SU-DHL-6 (cell line): Measurements from ENCODE around the gene LSP1.

ENCODE experiments used
- H2AFZ ChIP-seq: fragments of 200-600 bp; sonication (generic); 2 replicates; pipeline ENCODE4 v1.6.1; 2014; ENCODE audit warnings: low read depth, mild to moderate bottlenecking, moderate library complexity, mixed read lengths, antibody characterized with exemption, low read length; ENCODE audit not compliant: severe bottlenecking
- H3F3A ChIP-seq: fragments of 200-600 bp; shearing (Covaris generic); 2 replicates; pipeline ENCODE4 v1.6.0; 2016; ENCODE audit warnings: antibody characterized with exemption, mild to moderate bottlenecking; ENCODE audit not compliant: insufficient read depth
- H3K27ac ChIP-seq: fragments of 200-600 bp; sonication (generic); 2 replicates; pipeline ENCODE4 v1.5.1; 2016; ENCODE audit warnings: low read depth, mild to moderate bottlenecking, low read length, moderate library complexity, mixed read lengths
- H3K27me3 ChIP-seq: fragments of 200-600 bp; sonication (generic), shearing (Covaris generic); 2 replicates; pipeline ENCODE4 v1.6.0; 2014; ENCODE audit warnings: mild to moderate bottlenecking, low read length
- H3K36me3 ChIP-seq: fragments of 200-600 bp; sonication (generic); 2 replicates; pipeline ENCODE4 v1.6.1; 2014; ENCODE audit warnings: mild to moderate bottlenecking, low read length, mixed read lengths
- H3K4me2 ChIP-seq: fragments of 300-600, 200-600 bp; shearing (Covaris generic), sonication (generic); 2 replicates; pipeline ENCODE4 v1.6.0; 2014; ENCODE audit warnings: low read length, low read depth, mild to moderate bottlenecking; ENCODE audit not compliant: poor library complexity, severe bottlenecking
- H3K4me3 ChIP-seq: fragments of 200-600 bp; sonication (generic); 2 replicates; pipeline ENCODE4 v1.5.1; 2014; ENCODE audit warnings: antibody characterized with exemption, low read length, mild to moderate bottlenecking, mixed read lengths; ENCODE audit not compliant: insufficient read depth, poor library complexity, severe bottlenecking
- H3K79me2 ChIP-seq: fragments of 200-600 bp; sonication (generic); 2 replicates; pipeline ENCODE4 v1.6.1; 2014; ENCODE audit warnings: mild to moderate bottlenecking, low read length, moderate library complexity; ENCODE audit not compliant: insufficient read depth
- H3K9ac ChIP-seq: fragments of 200-600 bp; sonication (generic); 2 replicates; pipeline ENCODE4 v1.7.0; 2014; ENCODE audit warnings: mild to moderate bottlenecking, low read length
- H3K9me2 ChIP-seq: fragments of 200-600 bp; sonication (generic); replicated peaks from 2 replicates; pipeline ENCODE4 v1.6.1; 2014; ENCODE audit warnings: low read length; ENCODE audit not compliant: insufficient read depth
- H3K9me3 ChIP-seq: fragments of 200-600 bp; sonication (generic); 2 replicates; pipeline ENCODE4 v1.6.1; 2014; ENCODE audit warnings: low read length, mixed read lengths; ENCODE audit not compliant: insufficient read depth
- H4K20me1 ChIP-seq: fragments of 200-600 bp; sonication (generic); 2 replicates; pipeline ENCODE4 v1.6.1; 2014; ENCODE audit warnings: low read depth, mild to moderate bottlenecking, antibody characterized with exemption, low read length, moderate library complexity, mixed read lengths
- CTCF ChIP-seq: fragments of 200-600 bp; sonication (generic); IDR thresholded peaks from one replicate; pipeline ENCODE4 v1.5.1; 2017; ENCODE audit warnings: antibody characterized with exemption, mild to moderate bottlenecking, low read length, moderate library complexity; ENCODE audit not compliant: insufficient read depth, poor library complexity, severe bottlenecking
- EZH2phosphoT487 ChIP-seq: fragments of 200-600 bp; sonication (generic), shearing (Covaris generic); conservative IDR thresholded peaks from 2 replicates; pipeline ENCODE4 v1.6.1; 2018; ENCODE audit warnings: mild to moderate bottlenecking, antibody characterized with exemption, low read length, moderate library complexity, mixed read lengths

LSP1 gene

GRCh38 chr11:1896923-1897322 lies 44.0 kb downstream of the LSP1 start:
- no peaks in the 10 kb centered on the region for H3K9me2 ChIP-seq
- H3K4me2 ChIP-seq = no peak overlapping the region
- H4K20me1 ChIP-seq = no peaks in the 10 kb centered on the region
- no peak overlapping the region for H2AFZ ChIP-seq
- no peaks in the 10 kb centered on the region for H3K36me3 ChIP-seq
- no peak overlapping the region for H3K4me3 ChIP-seq
- H3K27me3 ChIP-seq = no peaks in the 10 kb centered on the region
- H3K27ac ChIP-seq = no peak overlapping the region
- no peak overlapping the region for H3K9ac ChIP-seq
- TF ChIP-seq EZH2phosphoT487 (no peak), CTCF (no peak)
- no peaks in the 10 kb centered on the region for H3K79me2 ChIP-seq
- H3K9me3 ChIP-seq = no peaks in the 10 kb centered on the region
- no peaks in the 10 kb centered on the region for H3F3A ChIP-seq

GRCh38 chr11:1899090-1899489 lies 46.2 kb downstream of the LSP1 start:
- no peaks in the 10 kb centered on the region for H3K36me3 ChIP-seq
- no peaks in the 10 kb centered on the region for H4K20me1 ChIP-seq
- no peak overlapping the region for H2AFZ ChIP-seq
- H3K9ac ChIP-seq = no peak overlapping the region
- H3F3A ChIP-seq = no peaks in the 10 kb centered on the region
- no peak overlapping the region for H3K4me2 ChIP-seq
- H3K4me3 ChIP-seq = no peak overlapping the region
- no peaks in the 10 kb centered on the region for H3K27me3 ChIP-seq
- no peaks in the 10 kb centered on the region for H3K79me2 ChIP-seq
- TF ChIP-seq EZH2phosphoT487 = no peak
- no peak for TF ChIP-seq CTCF
- no peak overlapping the region for H3K27ac ChIP-seq
- no peaks in the 10 kb centered on the region for H3K9me3 ChIP-seq
- H3K9me2 ChIP-seq = no peaks in the 10 kb centered on the region

- Histone ChIP-seq H3K9me3 (no peaks in the 10 kb centered on the region), H2AFZ (no peak overlapping the region), H3F3A (no peaks in the 10 kb centered on the region), H3K4me3 (no peak overlapping the region), H3K9me2 (no peaks in the 10 kb centered on the region), H3K9ac (no peak overlapping the region), H3K79me2 (no peaks in the 10 kb centered on the region), H3K4me2 (no peak overlapping the region), H4K20me1 (no peaks in the 10 kb centered on the region), H3K36me3 (no peaks in the 10 kb centered on the region), H3K27ac (no peak overlapping the region), H3K27me3 (no peaks in the 10 kb centered on the region)
- TF ChIP-seq CTCF = no peak
- TF ChIP-seq EZH2phosphoT487 = no peak
These were observed 46.8 kb downstream of the LSP1 start for GRCh38 chr11:1899686-1900085.

- no peaks in the 10 kb centered on the region for H4K20me1 ChIP-seq
- no peaks in the 10 kb centered on the region for H3K9me3 ChIP-seq
- H2AFZ ChIP-seq = no peak overlapping the region
These were observed 53.3 kb downstream of the LSP1 start for GRCh38 chr11:1906181-1906580.

More at GRCh38 chr11:1906181-1906580, 53.3 kb downstream of the LSP1 start:
- Histone ChIP-seq H3K36me3 (no peaks in the 10 kb centered on the region), H3K79me2 (no peaks in the 10 kb centered on the region), H3K27ac (no peak overlapping the region), H3K9me2 (no peaks in the 10 kb centered on the region), H3K27me3 (no peaks in the 10 kb centered on the region), H3F3A (no peaks in the 10 kb centered on the region), H3K9ac (no peak overlapping the region), H3K4me3 (no peak overlapping the region), H3K4me2 (no peak overlapping the region)
- TF ChIP-seq CTCF (no peak), EZH2phosphoT487 (no peak)
